Testis (tissue), 3 donors: ENCODE data around the gene F13B. TPM values are rescaled to one million over a fixed set of nuclear protein-coding genes. Genes with fewer than 3 reads are reported as not detected.

Experiments used
- DNase-seq: peaks from one replicate; pipeline ENCODE4 v3.0.0-alpha.2; 2019
- H3K27ac ChIP-seq, 2 donors: fragments of 200-600 bp; sonication (generic); one replicate each; pipeline ENCODE4 v1.5.1; 2019
- H3K27me3 ChIP-seq: fragments of 200-600 bp; sonication (generic); one replicate; pipeline ENCODE4 v1.5.1; 2019
- H3K36me3 ChIP-seq: fragments of 200-600 bp; sonication (generic); one replicate; pipeline ENCODE4 v1.5.1; 2017; ENCODE audit warnings: low read depth; ENCODE audit errors: missing control alignments
- H3K4me1 ChIP-seq: fragments of 200-600 bp; sonication (generic); one replicate; pipeline ENCODE4 v1.5.1; 2019
- H3K4me3 ChIP-seq, 2 donors: fragments of 200-600 bp; sonication (generic); one replicate each; pipeline ENCODE4 v1.5.1; 2017 to 2019
- H3K9me3 ChIP-seq: fragments of 200-600 bp; sonication (generic); one replicate; pipeline ENCODE4 v1.5.1; 2017
- CTCF ChIP-seq, 3 experiments: fragments of 450-650 bp in 2 of 3; fragments of 200-600 bp in 1 of 3; sonication (generic) in 1 of 3; IDR thresholded peaks; one replicate each; pipeline ENCODE4 v1.5.1; 2016 to 2019; ENCODE audit warnings: antibody characterized with exemption in 3 of 3, mild to moderate bottlenecking in 2 of 3, moderate library complexity in 1 of 3
- POLR2A ChIP-seq: fragments of 450-650 bp; IDR thresholded peaks from one replicate; pipeline ENCODE4 v1.6.1; 2017; ENCODE audit warnings: antibody characterized with exemption, mild to moderate bottlenecking, moderate library complexity
- WGBS, 2 donors: methylation state at CpG; one replicate each; pipeline ENCODE4 v1.1.5; 2018; 5-methylcytosine and 5-hydroxymethylcytosine counted together
- intact Hi-C: fragments of 100-400 bp; cut with DNase I; formaldehyde crosslinking; loops from one replicate; pipeline ENCODE4 v1.15.1; 2023; ENCODE audit warnings: low total_unique reads
- polyA plus RNA-seq: library from polyadenylated mRNA; stranded (reverse); fragments of 350-450 nt; fragmentation: Illumina TruSeq; extraction: RNeasy Lipid Tissue Mini Kit (QIAGEN cat#74804); gene quantifications from one replicate; pipeline ENCODE4 v1.2.3, GENCODE V29; 2014; ENCODE audit warnings: low read depth, low replicate concordance; ENCODE audit not compliant: insufficient read depth
- total RNA-seq, 2 donors: library from RNA; depleted of rRNA; stranded (reverse); fragments of >200 nt; gene quantifications; one replicate each; pipeline ENCODE4 v1.2.3, GENCODE V29; 2016

F13B gene
- total and polyA plus RNA-seq, 3 donors from 2014 or later, result 0.31 to 0.70 (median 0.31) TPM

GRCh38 chr1:197063212-197063611 is 3.8 kb downstream of the F13B start:
- intact Hi-C loops, result no loop called here
- Histone ChIP-seq H3K36me3 (no peaks in the 10 kb centered on the region), H3K4me3 (no peak overlapping the region), H3K9me3 (no peaks in the 10 kb centered on the region), H3K4me1 (no peaks in the 10 kb centered on the region), H3K27me3 (no peaks in the 10 kb centered on the region), H3K27ac (no peak overlapping the region)
- no peak for DNase-seq
- 79 to 92% methylated on average over 2 of the region's 2 CpGs for WGBS, 2 donors
- no peak for TF ChIP-seq POLR2A
- no peak for TF ChIP-seq CTCF (IDR thresholded peaks at IDR 0.05)

GRCh38 chr1:197062692-197063091 is 4.4 kb downstream of the F13B start:
- DNase-seq, result no peak
- 82 to 84% methylated on average over 2 of the region's 2 CpGs for WGBS, 2 donors
- TF ChIP-seq POLR2A (no peak), CTCF (IDR thresholded peaks at IDR 0.05) (no peak)
- Histone ChIP-seq H3K9me3 (no peaks in the 10 kb centered on the region), H3K27me3 (no peaks in the 10 kb centered on the region), H3K27ac (no peak overlapping the region), H3K4me1 (no peaks in the 10 kb centered on the region), H3K4me3 (no peak overlapping the region), H3K36me3 (no peaks in the 10 kb centered on the region)
- intact Hi-C loops, result no loop called here

- Histone ChIP-seq H3K27me3 (no peaks in the 10 kb centered on the region), H3K4me1 (no peaks in the 10 kb centered on the region), H3K27ac (no peak overlapping the region), H3K9me3 (no peaks in the 10 kb centered on the region), H3K4me3 (no peak overlapping the region), H3K36me3 (no peaks in the 10 kb centered on the region)
- intact Hi-C loops, result no loop called here
- DNase-seq, result no peak
- no peak for TF ChIP-seq POLR2A
- TF ChIP-seq CTCF (IDR thresholded peaks at IDR 0.05), result no peak
Measured at GRCh38 chr1:197049100-197049499, 18.0 kb downstream of the F13B start.

GRCh38 chr1:197042676-197043341 is 24.3 kb downstream of the F13B start:
- Histone ChIP-seq H3K27me3 (no peaks in the 10 kb centered on the region), H3K27ac (no peak overlapping the region), H3K4me3 (no peak overlapping the region), H3K4me1 (no peaks in the 10 kb centered on the region), H3K36me3 (no peaks in the 10 kb centered on the region), H3K9me3 (no peaks in the 10 kb centered on the region)
- 64 to 78% methylated on average over 4 of the region's 4 CpGs for WGBS, 2 donors
- DNase-seq, result no peak
- intact Hi-C loops, result no loop called here
- no peak for TF ChIP-seq CTCF (IDR thresholded peaks at IDR 0.05)
- no peak for TF ChIP-seq POLR2A
